K562 (cell line): ENCODE data around the gene TCP10L. TPM values are rescaled to one million over a fixed set of nuclear protein-coding genes. Genes with fewer than 3 reads are reported as not detected.

Source experiments
- ATAC-seq: fragments of 200-7000 bp; cut with Tn5 transposase; 3 replicates; pipeline ENCODE4 v1.9.1; 2020; ENCODE audit warnings: moderate library complexity
- BruUV-seq: library from RNA; stranded (reverse); fragments of 400-500 nt; replicated peaks from 2 replicates; lab custom pipeline; 2021; lab: Mats Ljungman, UMichigan
- CTCF ChIA-PET: fragments of 300-600 bp; formaldehyde crosslinking; extraction: SDS; loops from one replicate; lab custom pipeline; 2021; ENCODE audit warnings: low intra/inter-chr PET ratio; lab: Yijun Ruan, JAX
- POLR2A ChIA-PET: fragments of 300-600, 350-650 bp; sonication (Branson Sonifier 250); formaldehyde crosslinking; extraction: SDS; loops from one replicate; lab custom pipeline; 2021; ENCODE audit warnings: antibody characterized with exemption, inconsistent platforms; lab: Yijun Ruan, JAX
- DNase-seq, 4 experiments: peaks; one replicate each; pipeline versions ENCODE4 v3.0.0 to v3.0.0-alpha.2; 2011 to 2018; ENCODE audit warnings: low spot score in 3 of 4, mixed read lengths in 3 of 4; ENCODE audit errors: extremely low read depth in 1 of 4
- FAIRE-seq: peaks from 2 replicates; lab custom pipeline; 2011; peaks lifted over from hg19 to GRCh38; lab: Jason Lieb, UNC
- H2AFZ ChIP-seq: 2 replicates; pipeline ENCODE4 v1.6.0; 2011; ENCODE audit warnings: low read depth, low read length, control low read depth, inconsistent platforms
- H3K27ac ChIP-seq: fragments of 200-600 bp; 3 replicates; pipeline ENCODE4 v1.8.0; 2011; ENCODE audit warnings: low read depth, mild to moderate bottlenecking, control low read depth, inconsistent platforms, low read length, moderate library complexity, mixed read lengths; ENCODE audit errors: extremely low read depth
- H3K27me3 ChIP-seq, 2 experiments: fragments of 300-600 bp in 1 of 2; 2 replicates in 1 of 2; 3 replicates in 1 of 2; pipeline versions ENCODE4 v1.6.0 to v1.8.0; 2011; ENCODE audit warnings: inconsistent platforms in 2 of 2, low read length in 2 of 2, mild to moderate bottlenecking in 1 of 2, mixed read lengths in 1 of 2, moderate library complexity in 1 of 2; ENCODE audit not compliant: control insufficient read depth in 2 of 2, insufficient read depth in 2 of 2
- H3K36me3 ChIP-seq: fragments of 300-600 bp; 3 replicates; pipeline ENCODE4 v1.8.0; 2011; ENCODE audit warnings: mild to moderate bottlenecking, low read length, inconsistent platforms; ENCODE audit not compliant: control insufficient read depth, insufficient read depth
- H3K4me1 ChIP-seq, 2 experiments: fragments of 200-600 bp in 1 of 2; replicated peaks in 1 of 2; 2 replicates in 1 of 2; 3 replicates in 1 of 2; pipeline versions ENCODE4 v1.5.1 to v1.8.0; 2011; ENCODE audit warnings: inconsistent platforms in 2 of 2, low read length in 2 of 2, mild to moderate bottlenecking in 1 of 2, mixed read lengths in 1 of 2, moderate library complexity in 1 of 2; ENCODE audit not compliant: control insufficient read depth in 2 of 2, insufficient read depth in 2 of 2
- H3K4me2 ChIP-seq: 2 replicates; pipeline ENCODE4 v1.6.1; 2011; ENCODE audit warnings: low read length, control low read depth, inconsistent platforms, mixed read lengths; ENCODE audit not compliant: insufficient read depth
- H3K4me3 ChIP-seq: fragments of 200-600 bp; sonication (generic), shearing (Covaris generic); 2 replicates; pipeline ENCODE4 v1.5.1; 2016; ENCODE audit warnings: control low read depth, inconsistent platforms
- H3K79me2 ChIP-seq: fragments of 200-600 bp; 3 replicates; pipeline ENCODE4 v1.8.0; 2011; ENCODE audit warnings: low read length, inconsistent platforms; ENCODE audit not compliant: control insufficient read depth, insufficient read depth
- H3K9ac ChIP-seq, 2 experiments: 2 replicates each; pipeline versions ENCODE4 v1.6.0 to v1.6.1; 2011; ENCODE audit warnings: low read depth in 2 of 2, low read length in 2 of 2, control low read depth in 1 of 2, inconsistent platforms in 1 of 2, mild to moderate bottlenecking in 1 of 2, mixed read lengths in 1 of 2; ENCODE audit not compliant: insufficient read depth in 1 of 2
- H3K9me1 ChIP-seq: one replicate; pipeline ENCODE4 v1.6.0; 2011; ENCODE audit warnings: inconsistent platforms, mild to moderate bottlenecking, low read length, moderate library complexity; ENCODE audit not compliant: control insufficient read depth, insufficient read depth
- H3K9me3 ChIP-seq: replicated peaks from 2 replicates; pipeline ENCODE4 v1.5.1; 2011; ENCODE audit warnings: low read depth, low read length, inconsistent platforms; ENCODE audit not compliant: control insufficient read depth, insufficient read depth
- H4K20me1 ChIP-seq: replicated peaks from 2 replicates; pipeline ENCODE4 v1.6.1; 2011; ENCODE audit warnings: low read length, inconsistent platforms, mixed read lengths; ENCODE audit not compliant: control insufficient read depth, insufficient read depth
- FOXA1 ChIP-seq: fragments of 450-650 bp; IDR thresholded peaks from 2 replicates; pipeline ENCODE4 v1.6.1; 2016; ENCODE audit warnings: mild to moderate bottlenecking, borderline replicate concordance
- GTF2E2 ChIP-seq: fragments of 200-800 bp; sonication (Bioruptor generic); IDR thresholded peaks from 2 replicates; pipeline ENCODE4 v1.6.1; 2016; ENCODE audit warnings: missing genetic modification characterization, missing compliant biosample characterization
- L3MBTL2 ChIP-seq: fragments of 450-650 bp; IDR thresholded peaks from 2 replicates; pipeline ENCODE4 v1.6.1; 2016; ENCODE audit warnings: mild to moderate bottlenecking, moderate library complexity
- RBM25 ChIP-seq: fragments of 200-400 bp; formaldehyde crosslinking; IDR thresholded peaks from 2 replicates; pipeline ENCODE4 v1.6.1; 2018; ENCODE audit warnings: low read length, low read depth, moderate library complexity; ENCODE audit not compliant: severe bottlenecking
- SRSF9 ChIP-seq: fragments of 200-400 bp; formaldehyde crosslinking; IDR thresholded peaks from 2 replicates; pipeline ENCODE4 v1.6.1; 2017; ENCODE audit warnings: low read depth, low read length, borderline replicate concordance
- ZNF324 ChIP-seq: fragments of 250-450 bp; sonication (Bioruptor Pico); IDR thresholded peaks from 2 replicates; pipeline ENCODE4 v1.4.0; 2020; ENCODE audit warnings: mild to moderate bottlenecking
- ZNF586 ChIP-seq: fragments of 450-650 bp; formaldehyde crosslinking; conservative IDR thresholded peaks from 2 replicates; pipeline ENCODE4 v1.4.0; 2020; ENCODE audit warnings: mild to moderate bottlenecking, moderate library complexity
- ZNF668 ChIP-seq: fragments of 250-450 bp; sonication (Bioruptor Pico); IDR thresholded peaks from 2 replicates; pipeline ENCODE4 v1.8.0; 2022; ENCODE audit warnings: mild to moderate bottlenecking, inconsistent platforms
- ZSCAN29 ChIP-seq: fragments of 450-650 bp; IDR thresholded peaks from 2 replicates; pipeline ENCODE4 v1.6.1; 2017
- WGBS: fragments of 100-300 bp; shearing (Covaris generic); methylation state at CpG from one replicate; pipeline ENCODE4 v1.1.6; 2016; ENCODE audit warnings: low coverage, mixed read lengths; ENCODE audit not compliant: insufficient coverage; ENCODE audit errors: missing lambda C conversion rate; 5-methylcytosine and 5-hydroxymethylcytosine counted together
- in situ Hi-C: fragments of 300-500 bp; cut with MboI; formaldehyde crosslinking; loops from 4 replicates; pipeline ENCODE4 v1.15.0; 2018; ENCODE audit warnings: inconsistent platforms, mixed read lengths
- intact Hi-C: fragments of 100-400 bp; cut with micrococcal nuclease; formaldehyde crosslinking; loops from 2 replicates; pipeline ENCODE4 v1.14.2; 2022
- polyA plus RNA-seq, 8 experiments: library from polyadenylated mRNA; depleted of rRNA in 4 of 8; stranded (reverse) in 5 of 8; unstranded in 3 of 8; fragments of >200 nt; fragmentation: Nextera tagmentation in 2 of 8; fragmentation: Illumina TruSeq in 1 of 8; extraction: Ambion mirVana in 2 of 8; extraction: Trizol in 1 of 8; gene quantifications; 2 replicates each; pipeline versions ENCODE4 v1.2.1 to v1.2.3, GENCODE V29; 2011 to 2014; ENCODE audit warnings: inconsistent platforms in 1 of 8, missing spikeins in 1 of 8
- total RNA-seq, 7 experiments: library from RNA; depleted of rRNA in 6 of 7; stranded (reverse); fragments of >200 nt in 6 of 7; fragmentation: Illumina TruSeq in 2 of 7; extraction: Trizol in 2 of 7; gene quantifications; 2 replicates each; pipeline versions ENCODE4 v1.2.1 to v1.2.3, GENCODE V29; 2011 to 2021; ENCODE audit warnings: low replicate concordance in 1 of 7

Gene TCP10L
- total and polyA plus RNA-seq, 9 of the 15 experiments (the other 6 are each of a cell fraction or from before 2014, with no cell fraction given): 0.34 to 0.91 (median 0.56) TPM; not detected in 2

GRCh38 chr21:32544697-32545096, 40.6 kb downstream of the TCP10L start:
- BruUV-seq: no TSS peak
- WGBS: 98% methylated on average over 4 of the region's 4 CpGs
- POLR2A ChIA-PET: interaction anchor here (1.6 kb wide), 1 partner anchor 14 kb away, joined by 4 read pairs; no protein-coding TSS in a partner anchor

DNA sequence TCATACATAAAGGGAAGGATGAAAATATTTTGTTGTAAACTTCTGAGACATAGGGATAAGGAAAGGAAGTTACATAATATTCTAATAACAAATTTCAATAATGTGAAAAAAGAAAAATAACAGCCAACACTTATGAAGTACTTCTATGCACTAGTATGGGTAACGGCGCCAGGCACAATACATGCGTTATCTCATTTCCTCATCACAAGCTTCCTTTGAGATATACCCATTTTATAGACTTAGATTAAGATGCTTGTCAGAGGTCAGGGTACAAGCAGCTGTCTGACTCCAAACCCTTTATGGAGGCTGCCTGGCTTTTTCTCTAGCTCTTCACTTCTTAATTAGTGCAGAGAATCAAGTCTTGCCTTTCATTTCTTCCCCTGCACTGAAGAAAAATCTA, 41.3 kb downstream of the TCP10L start:
- Histone ChIP-seq H3K9me1 (no peaks in the 10 kb centered on the region), H3K79me2 (no peaks in the 10 kb centered on the region), H3K36me3 (no peaks in the 10 kb centered on the region), H3K4me3 (no peak overlapping the region), H3K27ac (no peak overlapping the region), H3K27me3 (no peaks in the 10 kb centered on the region; a peak in 1 of 5 replicates), H3K9me3 (no peaks in the 10 kb centered on the region), H3K9ac (no peak overlapping the region), H3K4me1 (peaks cover 10 to 33% of the 10 kb centered on the region in 2 experiments; a peak in 4 of 5 replicates), H3K4me2 (no peak overlapping the region), H4K20me1 (no peaks in the 10 kb centered on the region), H2AFZ (peak overlapping the region; percentile 16; the same call in 1 of the 2 replicates)
- peak; percentile 9 for TF ChIP-seq RBM25
- no peak for TF ChIP-seq ZNF668 (CRISPR knock-in tag)
- CTCF ChIA-PET: no interaction called here
- DNase-seq: no peak
- POLR2A ChIA-PET: interaction anchor here (1.6 kb wide), 1 partner anchor 13 kb away, joined by 4 read pairs; no protein-coding TSS in a partner anchor
- intact Hi-C loops: no loop called here
- BruUV-seq: no TSS peak
- 54% methylated on average over 3 of the region's 3 CpGs for WGBS
- ATAC-seq: no peak
- in situ Hi-C loops: no loop called here
- no peak for FAIRE-seq

More at GRCh38 chr21:32544697-32545096, 40.6 kb downstream of the TCP10L start:
- Histone ChIP-seq H3K27me3 (no peaks in the 10 kb centered on the region), H3K4me3 (no peak overlapping the region), H3K9me3 (no peaks in the 10 kb centered on the region), H3K4me2 (no peak overlapping the region), H3K4me1 (peaks cover 12 to 40% of the 10 kb centered on the region in 2 experiments; a peak in 4 of 5 replicates), H4K20me1 (no peaks in the 10 kb centered on the region), H3K79me2 (no peaks in the 10 kb centered on the region), H3K36me3 (no peaks in the 10 kb centered on the region), H3K9ac (no peak overlapping the region), H3K9me1 (no peaks in the 10 kb centered on the region), H2AFZ (no peak overlapping the region)
- intact Hi-C loops (no loop called here), in situ Hi-C loops (no loop called here)
- CTCF ChIA-PET: no interaction called here
- no peak for ATAC-seq
- FAIRE-seq: no peak
- TF ChIP-seq GTF2E2 (tag) (no peak), L3MBTL2 (no peak), ZSCAN29 (no peak), ZNF324 (no peak), SRSF9 (no peak), ZNF586 (CRISPR knock-in tag) (no peak), FOXA1 (no peak)
- TF ChIP-seq, all 486 proteins: peak for 0
- DNase-seq: no peak
- H3K27ac ChIP-seq: no peak overlapping the region
